Inflammatory macrophage treated with lipopolysaccharide for 4 hours (primary cell): Measurements from ENCODE around the gene RBBP6.
"Not testable (repeated sequence)": the region's sequence is repeated elsewhere in the genome, so short reads cannot be mapped to it uniquely, and the experiment has no call there.

Experiments
- DNase-seq: peaks from one replicate; pipeline ENCODE4 v3.0.0-alpha.2; 2020

The RBBP6 gene

GRCh38 chr16:24571096-24571495 is 31.7 kb downstream of the RBBP6 start:
- DNase-seq = peak; percentile 35

GRCh38 chr16:24572069-24572468 is 32.7 kb downstream of the RBBP6 start:
- no peak for DNase-seq

- DNase-seq = no peak
These were observed 33.8 kb downstream of the RBBP6 start for GRCh38 chr16:24573141-24573540.

- not testable (repeated sequence) for DNase-seq
These were observed 35.4 kb downstream of the RBBP6 start for GRCh38 chr16:24574515-24575485.

- DNase-seq = not testable (repeated sequence)
These were observed 36.4 kb downstream of the RBBP6 start for GRCh38 chr16:24575791-24576190.

- DNase-seq = no peak
These were observed 37.8 kb downstream of the RBBP6 start for GRCh38 chr16:24577167-24577566.

GRCh38 chr16:24580665-24581064 is 41.3 kb downstream of the RBBP6 start:
- no peak for DNase-seq

GRCh38 chr16:24583494-24583893 is 44.1 kb downstream of the RBBP6 start:
- no peak for DNase-seq

- DNase-seq = no peak
These were observed 50.6 kb downstream of the RBBP6 start for GRCh38 chr16:24589997-24590396.

- DNase-seq = no peak
These were observed 59.5 kb downstream of the RBBP6 start for GRCh38 chr16:24598777-24599437.

- no peak for DNase-seq
These were observed 70.0 kb downstream of the RBBP6 start for GRCh38 chr16:24609417-24609739.

- no peak for DNase-seq
These were observed 70.5 kb downstream of the RBBP6 start for GRCh38 chr16:24609740-24610415.

- no peak for DNase-seq
These were observed 71.0 kb downstream of the RBBP6 start for GRCh38 chr16:24610416-24610755.

GRCh38 chr16:24611310-24611709 is 71.9 kb downstream of the RBBP6 start:
- DNase-seq = no peak

GRCh38 chr16:24612656-24613055 is 73.3 kb downstream of the RBBP6 start:
- DNase-seq = no peak

- not testable (repeated sequence) for DNase-seq
These were observed 73.9 kb downstream of the RBBP6 start for GRCh38 chr16:24613267-24613666.

GRCh38 chr16:24617502-24617901 is 78.1 kb downstream of the RBBP6 start:
- no peak for DNase-seq
